Measurements from ENCODE around the gene ZNF223.

Gene ZNF223

DNA sequence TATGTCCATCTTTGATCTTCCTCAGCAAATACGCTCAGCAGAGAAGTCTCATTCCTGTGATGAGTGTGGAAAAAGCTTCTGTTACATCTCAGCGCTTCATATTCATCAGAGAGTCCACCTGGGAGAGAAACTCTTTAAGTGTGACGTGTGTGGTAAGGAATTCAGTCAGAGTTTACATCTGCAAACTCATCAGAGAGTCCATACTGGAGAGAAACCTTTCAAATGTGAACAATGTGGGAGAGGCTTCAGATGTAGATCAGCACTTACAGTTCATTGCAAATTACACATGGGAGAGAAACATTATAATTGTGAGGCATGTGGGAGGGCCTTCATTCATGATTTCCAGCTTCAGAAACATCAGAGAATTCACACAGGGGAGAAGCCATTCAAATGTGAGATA is 14.5 kb downstream of the ZNF223 start:
- DNase-seq (ENCODE audit: low read depth), result no peak
- H3K4me3 ChIP-seq (ENCODE audit: control insufficient read depth, low read depth, low read length), result no peak overlapping the region
- TF ChIP-seq, protein P1, sequence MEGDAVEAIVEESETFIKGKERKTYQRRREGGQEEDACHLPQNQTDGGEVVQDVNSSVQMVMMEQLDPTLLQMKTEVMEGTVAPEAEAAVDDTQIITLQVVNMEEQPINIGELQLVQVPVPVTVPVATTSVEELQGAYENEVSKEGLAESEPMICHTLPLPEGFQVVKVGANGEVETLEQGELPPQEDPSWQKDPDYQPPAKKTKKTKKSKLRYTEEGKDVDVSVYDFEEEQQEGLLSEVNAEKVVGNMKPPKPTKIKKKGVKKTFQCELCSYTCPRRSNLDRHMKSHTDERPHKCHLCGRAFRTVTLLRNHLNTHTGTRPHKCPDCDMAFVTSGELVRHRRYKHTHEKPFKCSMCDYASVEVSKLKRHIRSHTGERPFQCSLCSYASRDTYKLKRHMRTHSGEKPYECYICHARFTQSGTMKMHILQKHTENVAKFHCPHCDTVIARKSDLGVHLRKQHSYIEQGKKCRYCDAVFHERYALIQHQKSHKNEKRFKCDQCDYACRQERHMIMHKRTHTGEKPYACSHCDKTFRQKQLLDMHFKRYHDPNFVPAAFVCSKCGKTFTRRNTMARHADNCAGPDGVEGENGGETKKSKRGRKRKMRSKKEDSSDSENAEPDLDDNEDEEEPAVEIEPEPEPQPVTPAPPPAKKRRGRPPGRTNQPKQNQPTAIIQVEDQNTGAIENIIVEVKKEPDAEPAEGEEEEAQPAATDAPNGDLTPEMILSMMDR (conservative IDR thresholded peaks at IDR 0.05; ENCODE audit: control insufficient read depth, insufficient read depth, low read depth, low read length), result no peak

DNA sequence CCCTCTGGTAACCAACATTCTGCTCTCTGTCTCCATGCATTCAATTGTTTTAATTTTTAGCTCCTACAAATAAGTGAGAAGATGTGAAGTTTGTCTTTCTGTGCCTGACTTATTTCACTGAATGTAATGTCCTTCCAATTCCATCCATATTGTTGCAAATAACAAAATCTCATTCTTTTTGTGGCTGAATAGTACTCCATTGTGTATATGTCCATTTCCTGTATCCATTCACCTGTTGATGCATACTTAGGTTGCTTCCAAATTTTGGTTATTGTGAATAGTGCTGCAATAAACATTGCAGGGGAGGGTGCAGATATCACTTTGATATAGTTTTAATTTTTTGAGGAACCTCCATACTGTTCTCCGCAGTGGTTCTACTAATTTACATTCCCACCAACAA is 17.6 kb downstream of the ZNF223 start:
- TF ChIP-seq, protein P1 (conservative IDR thresholded peaks at IDR 0.05; ENCODE audit: control insufficient read depth, insufficient read depth, low read depth, low read length), result no peak
- no peak overlapping the region for H3K4me3 ChIP-seq (ENCODE audit: control insufficient read depth, low read depth, low read length)
- no peak for DNase-seq (ENCODE audit: low read depth)

DNA sequence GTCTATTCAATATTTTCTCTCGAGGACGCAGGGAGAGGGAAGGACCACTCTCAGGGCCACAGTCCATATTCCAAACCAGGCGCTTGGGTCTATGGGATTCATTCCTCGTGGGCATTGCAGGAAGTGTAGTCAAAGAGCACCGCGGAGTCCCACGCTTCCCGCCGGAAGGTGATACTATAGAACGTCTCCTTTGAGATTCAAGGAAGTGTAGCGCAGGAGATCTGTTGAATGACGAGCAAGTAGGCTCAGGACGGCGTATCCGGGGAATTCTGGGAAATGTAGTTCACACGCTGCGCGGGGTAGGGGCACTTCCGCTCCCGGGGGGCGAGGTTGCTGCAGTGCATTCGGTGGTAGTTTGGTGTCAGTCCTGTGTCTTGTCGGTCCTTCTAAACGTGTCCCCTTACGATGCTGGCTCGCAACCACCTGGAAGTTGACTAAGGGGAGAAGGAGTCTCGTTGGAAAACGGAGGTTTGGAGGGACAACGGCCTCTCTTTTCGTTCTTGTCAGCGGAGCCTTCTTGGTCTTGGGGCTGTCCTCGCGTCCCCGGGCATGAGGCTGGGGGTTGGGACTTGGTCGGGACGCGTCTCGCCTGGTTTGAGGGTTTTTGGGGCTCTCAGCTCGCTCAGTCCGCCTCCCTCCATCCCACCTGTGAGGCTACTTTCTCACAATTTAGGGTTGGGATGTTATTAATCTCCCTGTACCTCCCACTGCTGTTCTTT is 20.1 kb downstream of the ZNF223 start, which contains the start of gene ZNF284:
ZNF284 (plus strand) TSS at position 336 of the 719 bp plus-strand sequence. CDS start 4,231 bp downstream, outside the sequence.
- TF ChIP-seq, protein P1 (conservative IDR thresholded peaks at IDR 0.05; ENCODE audit: control insufficient read depth, insufficient read depth, low read depth, low read length), result no peak
- DNase-seq (ENCODE audit: low read depth), result peak; percentile 89
- H3K4me3 ChIP-seq (ENCODE audit: control insufficient read depth, low read depth, low read length), result peak within 1 kb of the TSS; percentile 92

DNA sequence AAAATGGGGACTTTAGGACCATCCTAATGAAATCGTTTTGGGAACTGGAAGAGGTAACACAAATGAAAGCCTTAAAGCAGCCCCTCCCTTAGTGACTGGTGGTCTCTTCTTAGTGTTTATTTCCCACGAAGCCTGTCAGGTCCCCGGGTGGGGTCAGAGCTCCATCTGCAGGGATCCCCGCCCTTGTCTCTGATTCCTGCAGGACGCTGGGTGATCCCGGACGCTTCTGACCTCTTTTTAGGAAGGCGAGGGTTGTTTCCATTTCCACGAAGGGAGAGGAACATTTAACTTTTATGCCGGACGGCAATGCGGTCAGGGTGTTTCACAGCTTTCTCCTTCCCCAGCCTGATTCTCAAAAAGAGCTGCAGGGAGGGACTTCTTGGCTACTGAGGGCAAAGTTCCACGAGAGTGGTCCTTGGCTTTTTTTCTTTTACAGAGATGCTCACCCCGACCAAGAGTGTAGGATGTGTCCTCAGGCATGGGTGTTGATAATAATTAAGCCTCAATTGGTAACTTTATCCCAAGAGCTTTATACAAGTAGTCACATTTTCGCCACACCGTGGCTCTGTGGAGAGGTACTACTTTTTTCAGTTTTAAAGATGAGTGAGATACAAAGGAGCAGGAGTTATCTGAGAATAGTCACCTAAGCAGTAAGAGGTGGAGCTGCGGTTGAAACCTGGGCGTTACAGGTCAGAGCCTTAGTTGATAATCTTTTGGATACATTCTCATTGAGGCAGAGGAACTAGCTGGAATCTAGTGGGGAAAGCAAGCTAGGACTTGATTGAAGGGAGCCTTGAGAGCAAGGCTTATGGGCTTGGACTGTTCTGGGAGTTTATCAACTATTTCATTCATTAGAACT is 20.9 kb downstream of the ZNF223 start:
- peak overlapping the region; percentile 92 for H3K4me3 ChIP-seq (ENCODE audit: control insufficient read depth, low read depth, low read length)
- peak; percentile 8 for DNase-seq (ENCODE audit: low read depth)
- TF ChIP-seq, protein P1 (conservative IDR thresholded peaks at IDR 0.05; ENCODE audit: control insufficient read depth, insufficient read depth, low read depth, low read length), result peak; percentile 10

DNA sequence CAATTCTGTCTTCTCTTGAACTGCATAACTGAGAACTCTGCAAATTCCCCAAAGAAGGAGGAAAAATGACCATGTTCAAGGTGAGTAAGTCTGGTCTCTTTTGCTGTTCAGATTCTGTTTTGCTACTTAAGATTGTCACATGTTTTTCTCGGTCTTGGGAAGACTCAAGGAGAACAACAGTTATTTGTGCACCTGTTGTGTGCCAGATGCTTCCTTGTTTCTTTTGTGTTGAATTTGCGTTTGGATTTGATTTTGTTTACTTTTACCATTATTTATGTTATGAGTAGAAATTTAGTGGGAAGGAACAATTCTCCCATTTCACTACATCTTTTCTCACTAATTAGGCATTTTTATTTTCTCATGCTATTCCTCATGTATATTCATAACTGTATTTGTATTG is 24.5 kb downstream of the ZNF223 start:
- TF ChIP-seq, protein P1 (conservative IDR thresholded peaks at IDR 0.05; ENCODE audit: control insufficient read depth, insufficient read depth, low read depth, low read length), result no peak
- DNase-seq (ENCODE audit: low read depth), result no peak
- no peak overlapping the region for H3K4me3 ChIP-seq (ENCODE audit: control insufficient read depth, low read depth, low read length)

DNA sequence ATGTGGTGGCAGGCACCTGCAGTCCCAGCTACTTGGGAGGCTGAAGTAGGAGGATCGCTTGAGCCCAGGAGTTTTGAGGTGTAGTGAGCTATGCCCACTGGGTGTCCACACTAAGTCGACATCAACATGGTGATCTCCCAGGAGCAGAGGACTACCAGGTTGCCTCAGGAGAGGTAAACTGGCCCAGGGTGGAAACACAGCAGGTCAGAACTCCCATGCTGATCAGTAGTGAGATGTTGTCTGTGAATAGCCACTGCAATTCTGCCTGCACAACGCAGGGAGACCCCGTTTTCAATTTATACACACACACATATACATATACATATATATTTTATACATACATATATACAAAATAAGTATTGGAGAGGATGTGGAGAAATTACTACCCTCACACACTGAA is 40.3 kb downstream of the ZNF223 start:
- no peak overlapping the region for H3K4me3 ChIP-seq (ENCODE audit: control insufficient read depth, low read depth, low read length)
- TF ChIP-seq, protein P1 (conservative IDR thresholded peaks at IDR 0.05; ENCODE audit: control insufficient read depth, insufficient read depth, low read depth, low read length), result no peak
- DNase-seq (ENCODE audit: low read depth), result no peak
